ENCODE data around the gene COL4A5.

GRCh38 chrX:108641589-108642272 lies 202.1 kb downstream of the COL4A5 start:
- TF ChIP-seq POLR2AphosphoS5 (IDR thresholded peaks at IDR 0.05; ENCODE audit: low read depth, low read length) = no peak
- TF ChIP-seq POLR2A (IDR thresholded peaks at IDR 0.05; ENCODE audit: low read depth, low read length) = no peak

Measured in GM12891 (cell line).